Neural cell (in vitro differentiated cells): ENCODE results near the gene AFAP1L1. TPM values are rescaled to one million over a fixed set of nuclear protein-coding genes. Genes with fewer than 3 reads are reported as not detected.

Experiments
- H2AFZ ChIP-seq: fragments of 200-600, 300-800 bp; sonication (generic), shearing (Covaris generic); 2 replicates; pipeline ENCODE4 v1.6.0; 2014; ENCODE audit warnings: low read depth, mild to moderate bottlenecking, antibody characterized with exemption, low read length, moderate library complexity
- H3F3A ChIP-seq: fragments of 200-600 bp; shearing (Covaris generic); 2 replicates; pipeline ENCODE4 v1.6.1; 2016; ENCODE audit warnings: mild to moderate bottlenecking, moderate library complexity, mixed read lengths, antibody characterized with exemption, low read length; ENCODE audit not compliant: insufficient read depth, poor library complexity, severe bottlenecking
- H3K27ac ChIP-seq: fragments of 200-600, 300-800 bp; sonication (generic), shearing (Covaris generic); 2 replicates; pipeline ENCODE4 v1.5.1; 2014; ENCODE audit warnings: mild to moderate bottlenecking, low read length, moderate library complexity
- H3K27me3 ChIP-seq: fragments of 300-800, 200-600 bp; sonication (generic), shearing (Covaris generic); 2 replicates; pipeline ENCODE4 v1.6.0; 2014; ENCODE audit warnings: mild to moderate bottlenecking, low read depth, low read length, moderate library complexity; ENCODE audit not compliant: insufficient read depth
- H3K36me3 ChIP-seq: fragments of 300-800, 200-600 bp; sonication (generic), shearing (Covaris generic); 2 replicates; pipeline ENCODE4 v1.5.1; 2014; ENCODE audit warnings: mild to moderate bottlenecking, antibody characterized with exemption, low read length, moderate library complexity; ENCODE audit not compliant: insufficient read depth
- H3K4me2 ChIP-seq: fragments of 300-800, 200-600 bp; sonication (generic), shearing (Covaris generic); 2 replicates; pipeline ENCODE4 v1.6.0; 2014; ENCODE audit warnings: mild to moderate bottlenecking, low read length
- H3K4me3 ChIP-seq: fragments of 300-800, 200-600 bp; sonication (generic), shearing (Covaris generic); 2 replicates; pipeline ENCODE4 v1.5.1; 2014; ENCODE audit warnings: mild to moderate bottlenecking, low read length, moderate library complexity
- H3K79me2 ChIP-seq: fragments of 200-600 bp; shearing (Covaris generic); replicated peaks from 2 replicates; pipeline ENCODE4 v1.6.0; 2014; ENCODE audit warnings: mild to moderate bottlenecking, low read length, moderate library complexity; ENCODE audit not compliant: insufficient read depth
- H3K9ac ChIP-seq: fragments of 300-800, 200-600 bp; sonication (generic), shearing (Covaris generic); 2 replicates; pipeline ENCODE4 v1.6.1; 2016; ENCODE audit warnings: mild to moderate bottlenecking, low read length, mixed read lengths
- H3K9me2 ChIP-seq: fragments of 200-600 bp; shearing (Covaris generic); 2 replicates; pipeline ENCODE4 v1.6.1; 2016; ENCODE audit warnings: mild to moderate bottlenecking, low read length, mixed read lengths; ENCODE audit not compliant: insufficient read depth
- H3K9me3 ChIP-seq: fragments of 200-600, 300-800 bp; sonication (generic), shearing (Covaris generic); 2 replicates; pipeline ENCODE4 v1.6.1; 2016; ENCODE audit warnings: mild to moderate bottlenecking, mixed run types, low read length, moderate library complexity, mixed read lengths
- H4K20me1 ChIP-seq: fragments of 200-600 bp; shearing (Covaris generic); 2 replicates; pipeline ENCODE4 v1.6.1; 2016; ENCODE audit warnings: mild to moderate bottlenecking, mixed run types; ENCODE audit not compliant: insufficient read depth
- EP300 ChIP-seq: fragments of 450-650 bp; conservative IDR thresholded peaks from 2 replicates; pipeline ENCODE4 v1.6.1; 2014; ENCODE audit warnings: antibody characterized with exemption, mild to moderate bottlenecking, moderate library complexity; ENCODE audit not compliant: poor library complexity, severe bottlenecking
- MXI1 ChIP-seq: fragments of 450-650 bp; conservative IDR thresholded peaks from 2 replicates; pipeline ENCODE4 v1.6.1; 2014; ENCODE audit warnings: antibody characterized with exemption, mild to moderate bottlenecking; ENCODE audit not compliant: poor library complexity, severe bottlenecking
- POLR2AphosphoS5 ChIP-seq: IDR thresholded peaks from 2 replicates; pipeline ENCODE4 v1.6.1; 2012
- RAD21 ChIP-seq: fragments of 450-650 bp; conservative IDR thresholded peaks from 2 replicates; pipeline ENCODE4 v1.6.1; 2014; ENCODE audit warnings: antibody characterized with exemption, mild to moderate bottlenecking, moderate library complexity
- REST ChIP-seq: IDR thresholded peaks from 2 replicates; pipeline ENCODE4 v1.6.1; 2012; ENCODE audit warnings: borderline replicate concordance
- SMC3 ChIP-seq: fragments of 450-650 bp; conservative IDR thresholded peaks from 2 replicates; pipeline ENCODE4 v1.6.1; 2014; ENCODE audit warnings: antibody characterized with exemption, mild to moderate bottlenecking, moderate library complexity; ENCODE audit not compliant: poor library complexity
- TAF1 ChIP-seq: IDR thresholded peaks from 2 replicates; pipeline ENCODE4 v1.6.1; 2012; ENCODE audit warnings: low read depth
- polyA plus RNA-seq: library from polyadenylated mRNA; depleted of rRNA; stranded (reverse); fragments of >200 nt; gene quantifications from 2 replicates; pipeline ENCODE4 v1.2.3, GENCODE V29; 2014

Gene AFAP1L1
- polyA plus RNA-seq, 1 donor from 2014 or later = not detected

- Histone ChIP-seq H3K4me2 (no peak overlapping the region), H3K27me3 (peaks cover 10% of the 10 kb centered on the region), H3K36me3 (no peaks in the 10 kb centered on the region), H3K9me3 (no peaks in the 10 kb centered on the region), H3K9ac (no peak overlapping the region), H3K27ac (no peak overlapping the region), H3K79me2 (no peaks in the 10 kb centered on the region), H3K9me2 (no peaks in the 10 kb centered on the region), H2AFZ (no peak overlapping the region), H3F3A (no peaks in the 10 kb centered on the region), H3K4me3 (no peak overlapping the region), H4K20me1 (no peaks in the 10 kb centered on the region)
- TF ChIP-seq REST = no peak
- no peak for TF ChIP-seq RAD21
- no peak for TF ChIP-seq TAF1
- TF ChIP-seq POLR2AphosphoS5 = no peak
- TF ChIP-seq EP300 = no peak
Observed at GRCh38 chr5:149277801-149278200, 6.1 kb downstream of the AFAP1L1 start.

DNA sequence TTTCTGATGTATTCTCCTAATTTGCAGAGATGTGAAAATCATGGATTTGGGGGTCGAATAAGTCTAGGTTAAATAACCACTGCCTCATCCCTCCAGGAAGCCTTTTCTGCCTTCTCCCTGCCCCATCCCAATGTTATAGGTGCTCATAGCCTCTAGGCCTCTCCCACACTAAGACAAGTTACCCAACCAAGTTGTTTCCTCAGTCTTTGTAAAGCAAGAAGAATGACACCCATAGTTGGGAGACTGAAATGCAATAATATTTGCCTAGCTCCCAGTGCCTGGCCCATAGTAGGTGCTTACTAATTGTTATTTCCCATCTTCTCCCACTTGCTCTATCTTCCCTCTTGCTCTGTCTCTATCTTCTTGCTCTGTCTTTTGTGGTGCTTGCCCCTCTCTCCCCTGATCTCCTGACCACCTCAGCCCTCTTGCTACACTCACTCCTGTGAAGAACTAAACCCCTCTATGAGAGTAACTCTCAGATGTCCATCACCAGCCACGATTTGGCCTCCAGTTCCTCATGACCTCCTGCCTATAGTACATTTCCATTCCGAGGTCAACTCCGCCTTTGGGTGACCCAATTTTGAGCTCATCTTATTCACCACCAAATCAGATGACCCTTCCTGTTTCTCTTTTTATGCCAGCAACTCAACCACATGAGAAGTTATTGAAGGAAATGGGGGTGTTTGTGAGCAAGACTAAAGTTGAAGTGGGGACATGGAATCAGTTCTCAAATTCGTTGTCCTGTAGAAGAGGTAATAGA, 7.0 kb downstream of the AFAP1L1 start:
- Histone ChIP-seq H3K4me3 (no peak overlapping the region), H3K79me2 (no peaks in the 10 kb centered on the region), H3K4me2 (no peak overlapping the region), H3K9me2 (no peaks in the 10 kb centered on the region), H3F3A (no peaks in the 10 kb centered on the region), H3K27ac (no peak overlapping the region), H3K9ac (no peak overlapping the region), H4K20me1 (no peaks in the 10 kb centered on the region), H3K36me3 (no peaks in the 10 kb centered on the region), H3K27me3 (peaks cover 1% of the 10 kb centered on the region), H2AFZ (no peak overlapping the region), H3K9me3 (no peaks in the 10 kb centered on the region)
- TF ChIP-seq RAD21 (no peak), REST (no peak), EP300 (no peak), POLR2AphosphoS5 (no peak)

- H2AFZ ChIP-seq = no peak overlapping the region
- no peaks in the 10 kb centered on the region for H3F3A ChIP-seq
- H3K4me2 ChIP-seq = no peak overlapping the region
- no peaks in the 10 kb centered on the region for H3K36me3 ChIP-seq
- no peak overlapping the region for H3K27ac ChIP-seq
- H3K4me3 ChIP-seq = no peak overlapping the region
- no peaks in the 10 kb centered on the region for H3K9me2 ChIP-seq
- H3K79me2 ChIP-seq = no peaks in the 10 kb centered on the region
- TF ChIP-seq REST (no peak), POLR2AphosphoS5 (no peak), RAD21 (no peak), EP300 (no peak), SMC3 (no peak), MXI1 (no peak)
- H3K27me3 ChIP-seq = no peaks in the 10 kb centered on the region
- H4K20me1 ChIP-seq = no peaks in the 10 kb centered on the region
- H3K9ac ChIP-seq = no peak overlapping the region
- no peaks in the 10 kb centered on the region for H3K9me3 ChIP-seq
Observed at GRCh38 chr5:149279661-149280060, 8.0 kb downstream of the AFAP1L1 start.
